Measurements from ENCODE around the gene OLIG2.

Gene OLIG2

GRCh38 chr21:33069645-33069993 lies 43.9 kb downstream of the OLIG2 start:
- no peak for TF ChIP-seq CTCF (IDR thresholded peaks at IDR 0.05; ENCODE audit: low read depth, low read length, missing control alignments)
- no peak for DNase-seq (ENCODE audit: low read depth)
- H3K4me3 ChIP-seq (ENCODE audit: low read depth, low read length): no peak overlapping the region

- no peak within 1 kb of the TSS for H3K4me3 ChIP-seq (ENCODE audit: low read depth, low read length)
- no peak for DNase-seq (ENCODE audit: low read depth)
- TF ChIP-seq CTCF (IDR thresholded peaks at IDR 0.05; ENCODE audit: low read depth, low read length, missing control alignments): no peak
Observed at GRCh38 chr21:33069994-33070743, 44.4 kb downstream of the OLIG2 start, which contains the start of gene OLIG1. Gene OLIG1 (plus strand): TSS chr21:33070141. CDS start chr21:33070247, 106 bp downstream.

GRCh38 chr21:33070744-33070997 lies 44.9 kb downstream of the OLIG2 start:
- no peak overlapping the region for H3K4me3 ChIP-seq (ENCODE audit: low read depth, low read length)
- DNase-seq (ENCODE audit: low read depth): no peak
- TF ChIP-seq CTCF (IDR thresholded peaks at IDR 0.05; ENCODE audit: low read depth, low read length, missing control alignments): no peak

- DNase-seq (ENCODE audit: low read depth): no peak
- no peak for TF ChIP-seq CTCF (IDR thresholded peaks at IDR 0.05; ENCODE audit: low read depth, low read length, missing control alignments)
- H3K4me3 ChIP-seq (ENCODE audit: low read depth, low read length): no peak overlapping the region; the same call in 1 of the 2 replicates
Observed at GRCh38 chr21:33070998-33071769, 45.4 kb downstream of the OLIG2 start.

GRCh38 chr21:33071770-33072306 lies 46.1 kb downstream of the OLIG2 start:
- no peak overlapping the region; the same call in 1 of the 2 replicates for H3K4me3 ChIP-seq (ENCODE audit: low read depth, low read length)
- TF ChIP-seq CTCF (IDR thresholded peaks at IDR 0.05; ENCODE audit: low read depth, low read length, missing control alignments): no peak

GRCh38 chr21:33073636-33074035 lies 47.9 kb downstream of the OLIG2 start:
- DNase-seq (ENCODE audit: low read depth): no peak
- H3K4me3 ChIP-seq (ENCODE audit: low read depth, low read length): no peak overlapping the region
- TF ChIP-seq CTCF (IDR thresholded peaks at IDR 0.05; ENCODE audit: low read depth, low read length, missing control alignments): no peak

More at GRCh38 chr21:33071770-33072306, 46.1 kb downstream of the OLIG2 start:
- DNase-seq (ENCODE audit: low read depth): no peak
